ENCODE data around the gene CDK6. TPM values are rescaled to one million over a fixed set of nuclear protein-coding genes. Genes with fewer than 3 reads are reported as not detected.

CDK6 gene
- total RNA-seq, 1 experiment from 2014 or later, result 10.5 TPM

GRCh38 chr7:92623544-92623943 is 212.8 kb downstream of the CDK6 start:
- Histone ChIP-seq H3K4me1 (ENCODE audit: insufficient read depth, low read length, poor library complexity, severe bottlenecking) (peaks cover 14% of the 10 kb centered on the region), H3K27ac (ENCODE audit: low read depth, low read length, poor library complexity, severe bottlenecking) (no peak overlapping the region), H3K9me3 (ENCODE audit: low read depth, low read length, poor library complexity, severe bottlenecking) (peaks cover 4% of the 10 kb centered on the region), H3K27me3 (replicated peaks; ENCODE audit: insufficient read depth, low read depth, low read length, poor library complexity) (no peaks in the 10 kb centered on the region), H3K36me3 (ENCODE audit: insufficient read depth, low read length, poor library complexity, severe bottlenecking) (no peaks in the 10 kb centered on the region), H3K4me3 (ENCODE audit: low read depth, low read length, poor library complexity, severe bottlenecking) (no peak overlapping the region)
- no TSS peak for BruUV-seq (replicated peaks)
- CTCF ChIA-PET, result no interaction called here
- DNase-seq (ENCODE audit: low spot score), result no peak
- POLR2A ChIA-PET (ENCODE audit: low non-redundant PET), result no interaction called here
- TF ChIP-seq CTCF (conservative IDR thresholded peaks at IDR 0.05; ENCODE audit: low read depth, low read length), result no peak
- TF ChIP-seq EZH2 (IDR thresholded peaks at IDR 0.05; ENCODE audit: borderline replicate concordance, low read depth, low read length, poor library complexity, severe bottlenecking), result no peak
- intact Hi-C loops (cut with micrococcal nuclease; ENCODE audit: unreplicated experiment), result loop anchor here (5.0 to 10.0 kb wide), 2 partner anchors 69 to 611 kb away; partner anchors contain the start of gene VPS50

GRCh38 chr7:92622685-92623084 is 213.7 kb downstream of the CDK6 start:
- Histone ChIP-seq H3K27ac (ENCODE audit: low read depth, low read length, poor library complexity, severe bottlenecking) (no peak overlapping the region), H3K9me3 (ENCODE audit: low read depth, low read length, poor library complexity, severe bottlenecking) (peaks cover 4% of the 10 kb centered on the region), H3K27me3 (replicated peaks; ENCODE audit: insufficient read depth, low read depth, low read length, poor library complexity) (no peaks in the 10 kb centered on the region), H3K4me3 (ENCODE audit: low read depth, low read length, poor library complexity, severe bottlenecking) (no peak overlapping the region), H3K36me3 (ENCODE audit: insufficient read depth, low read length, poor library complexity, severe bottlenecking) (no peaks in the 10 kb centered on the region), H3K4me1 (ENCODE audit: insufficient read depth, low read length, poor library complexity, severe bottlenecking) (peaks cover 14% of the 10 kb centered on the region)
- intact Hi-C loops (cut with micrococcal nuclease; ENCODE audit: unreplicated experiment), result loop anchor here (5.0 to 10.0 kb wide), 2 partner anchors 70 to 612 kb away; partner anchors contain the start of gene VPS50
- no peak for TF ChIP-seq CTCF (conservative IDR thresholded peaks at IDR 0.05; ENCODE audit: low read depth, low read length)
- no peak for TF ChIP-seq EZH2 (IDR thresholded peaks at IDR 0.05; ENCODE audit: borderline replicate concordance, low read depth, low read length, poor library complexity, severe bottlenecking)
- POLR2A ChIA-PET (ENCODE audit: low non-redundant PET), result interaction anchor here (0.6 kb wide), 1 partner anchor 10 kb away, joined by 3 read pairs; no protein-coding TSS in a partner anchor
- no TSS peak for BruUV-seq (replicated peaks)
- CTCF ChIA-PET, result no interaction called here
- no peak for DNase-seq (ENCODE audit: low spot score)

- Histone ChIP-seq H3K27ac (ENCODE audit: low read depth, low read length, poor library complexity, severe bottlenecking) (no peak overlapping the region), H3K27me3 (replicated peaks; ENCODE audit: insufficient read depth, low read depth, low read length, poor library complexity) (no peaks in the 10 kb centered on the region), H3K36me3 (ENCODE audit: insufficient read depth, low read length, poor library complexity, severe bottlenecking) (no peaks in the 10 kb centered on the region), H3K4me1 (ENCODE audit: insufficient read depth, low read length, poor library complexity, severe bottlenecking) (peaks cover 14% of the 10 kb centered on the region), H3K9me3 (ENCODE audit: low read depth, low read length, poor library complexity, severe bottlenecking) (peaks cover 4% of the 10 kb centered on the region), H3K4me3 (ENCODE audit: low read depth, low read length, poor library complexity, severe bottlenecking) (no peak overlapping the region)
- no peak for TF ChIP-seq EZH2 (IDR thresholded peaks at IDR 0.05; ENCODE audit: borderline replicate concordance, low read depth, low read length, poor library complexity, severe bottlenecking)
- TF ChIP-seq CTCF (conservative IDR thresholded peaks at IDR 0.05; ENCODE audit: low read depth, low read length), result no peak
- no peak for DNase-seq (ENCODE audit: low spot score)
- intact Hi-C loops (cut with micrococcal nuclease; ENCODE audit: unreplicated experiment), result loop anchor here (5.0 to 10.0 kb wide), 2 partner anchors 70 to 613 kb away; partner anchors contain the start of gene VPS50
- BruUV-seq (replicated peaks), result no TSS peak
- ChIA-PET POLR2A (ENCODE audit: low non-redundant PET) (interaction anchor here (0.6 kb wide), 1 partner anchor 11 kb away, joined by 3 read pairs; no protein-coding TSS in a partner anchor), CTCF (no interaction called here)
Observed at GRCh38 chr7:92622030-92622429, 214.3 kb downstream of the CDK6 start.

Data from A673 (cell line).